NB4 (cell line): ENCODE data around the gene BMPER.

Source experiments
- DNase-seq: peaks from one replicate; pipeline ENCODE4 v3.0.0; 2010; ENCODE audit warnings: low read depth
- H3K4me3 ChIP-seq: one replicate; pipeline ENCODE4 v1.5.1; 2011; ENCODE audit warnings: mild to moderate bottlenecking, low read depth, low read length, moderate library complexity
- CTCF ChIP-seq: IDR thresholded peaks from one replicate; pipeline ENCODE4 v1.5.1; 2012; ENCODE audit warnings: low read depth, low read length
- MYC ChIP-seq: IDR thresholded peaks from 2 replicates; pipeline ENCODE4 v1.6.1; 2011; ENCODE audit warnings: low read depth, low read length
- POLR2A ChIP-seq: IDR thresholded peaks from 2 replicates; pipeline ENCODE4 v1.6.1; 2011; ENCODE audit warnings: mild to moderate bottlenecking; ENCODE audit not compliant: insufficient read length; ENCODE audit errors: extremely low read depth
- TF ChIP-seq, protein P1 (sequence below): IDR thresholded peaks from 2 replicates; pipeline ENCODE4 v1.6.1; 2011; ENCODE audit warnings: low read depth, low read length

BMPER gene

DNA sequence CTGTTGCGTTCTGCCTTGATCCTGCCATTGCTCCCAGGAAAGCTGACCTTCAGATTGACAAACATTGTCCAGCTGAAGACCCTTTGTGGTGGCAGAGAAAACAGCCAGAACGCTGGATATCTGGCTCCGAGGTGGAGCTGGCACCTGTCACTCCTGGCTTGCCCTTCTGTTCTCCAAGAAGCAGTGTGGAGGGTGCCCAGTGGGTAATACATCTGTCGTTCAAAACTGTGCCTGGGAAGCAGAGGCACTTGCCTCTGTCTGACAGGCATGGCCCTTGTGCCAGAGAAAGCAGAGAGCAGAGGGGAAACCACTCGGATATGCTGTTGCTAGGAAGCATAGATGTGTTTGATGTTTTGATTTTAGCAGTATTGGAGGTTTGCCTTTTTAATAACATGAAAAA is 231.4 kb downstream of the BMPER start:
- DNase-seq = no peak
- TF ChIP-seq, protein P1, sequence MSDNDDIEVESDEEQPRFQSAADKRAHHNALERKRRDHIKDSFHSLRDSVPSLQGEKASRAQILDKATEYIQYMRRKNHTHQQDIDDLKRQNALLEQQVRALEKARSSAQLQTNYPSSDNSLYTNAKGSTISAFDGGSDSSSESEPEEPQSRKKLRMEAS = no peak
- no peak for TF ChIP-seq MYC
- no peak overlapping the region for H3K4me3 ChIP-seq

DNA sequence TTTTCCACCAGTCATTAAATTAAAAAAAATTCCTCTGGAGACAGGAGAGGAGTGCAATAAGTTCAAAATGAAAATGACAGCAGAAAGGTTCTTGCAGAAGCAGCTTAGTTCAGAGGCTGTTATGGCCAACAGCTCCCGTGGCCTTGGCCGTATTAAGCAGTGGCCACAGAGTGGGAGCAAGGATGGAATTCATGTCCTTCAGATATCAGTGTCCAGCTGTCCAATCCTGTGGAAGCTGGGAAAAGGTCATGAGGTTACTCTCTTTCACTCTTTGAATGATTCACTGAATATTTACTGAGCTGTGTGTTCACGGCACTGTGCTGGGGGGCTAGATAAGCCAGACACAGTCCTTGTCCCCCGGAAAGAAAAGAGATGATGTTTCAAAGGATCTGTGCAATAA is 231.8 kb downstream of the BMPER start:
- TF ChIP-seq POLR2A (no peak), CTCF (no peak), MYC (no peak)
- TF ChIP-seq, protein P1 = no peak

GRCh38 chr7:34138483-34138882 is 233.1 kb downstream of the BMPER start:
- no peak for DNase-seq
- H3K4me3 ChIP-seq = no peak overlapping the region
- TF ChIP-seq MYC (no peak), POLR2A (no peak), CTCF (no peak)
- TF ChIP-seq, protein P1 = no peak

More for the DNA sequence above, 231.8 kb downstream of the BMPER start:
- DNase-seq = no peak
- H3K4me3 ChIP-seq = no peak overlapping the region

GRCh38 chr7:34139086-34139485 is 233.7 kb downstream of the BMPER start:
- no peak for TF ChIP-seq POLR2A
- TF ChIP-seq CTCF = no peak
- TF ChIP-seq, protein P1 = no peak
- TF ChIP-seq MYC = no peak
- no peak overlapping the region for H3K4me3 ChIP-seq
- no peak for DNase-seq

DNA sequence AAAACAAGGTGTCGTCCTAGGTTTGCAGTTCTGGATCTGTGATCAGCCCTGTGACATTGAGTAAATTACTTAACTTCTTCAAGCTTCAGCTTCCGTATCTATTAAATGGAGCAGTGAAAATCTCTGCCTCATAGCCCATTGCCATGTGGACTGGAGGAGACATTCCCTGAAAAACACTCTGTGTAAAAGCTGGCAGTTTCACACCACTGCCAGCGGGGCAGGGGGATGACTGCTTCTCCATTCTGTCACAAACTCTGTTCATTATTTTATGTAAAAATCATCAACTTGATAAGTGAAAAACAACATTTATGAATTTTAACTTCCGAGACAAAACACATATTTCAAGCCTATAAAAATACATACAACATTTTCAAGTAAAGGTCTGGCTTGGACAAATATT is 234.7 kb downstream of the BMPER start:
- no peak for DNase-seq
- H3K4me3 ChIP-seq = no peak overlapping the region
- TF ChIP-seq MYC = no peak

DNA sequence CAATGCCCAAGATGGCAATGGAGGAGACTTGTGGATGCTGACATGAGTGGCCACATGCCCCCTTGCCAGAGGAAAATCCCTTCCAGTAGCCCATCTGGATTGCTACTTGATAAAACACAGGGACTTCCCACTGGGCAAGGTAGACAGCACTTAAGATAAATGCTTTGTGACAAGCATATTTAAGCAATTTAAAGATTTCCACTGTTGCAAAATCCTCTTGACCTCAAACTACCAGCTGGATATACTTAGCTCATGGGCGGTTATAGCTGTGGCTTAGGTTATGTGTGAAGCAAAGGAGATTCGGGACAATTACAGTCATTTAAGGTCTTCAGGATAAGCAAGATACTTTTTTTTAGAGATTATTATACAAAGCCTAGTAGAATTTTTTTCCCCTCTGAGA is 238.1 kb downstream of the BMPER start:
- peak; percentile 71 for DNase-seq
- H3K4me3 ChIP-seq = no peak overlapping the region
- TF ChIP-seq POLR2A (no peak), MYC (no peak), CTCF (no peak)
- TF ChIP-seq, protein P1 = no peak

GRCh38 chr7:34145603-34146002 is 240.3 kb downstream of the BMPER start:
- TF ChIP-seq, protein P1 = no peak
- TF ChIP-seq CTCF (no peak), POLR2A (no peak), MYC (no peak)
- DNase-seq = no peak
- H3K4me3 ChIP-seq = no peak overlapping the region
